Activated CD8-positive, alpha-beta memory T cell treated with anti-CD3 and anti-CD28 coated beads for 4 hours (primary cell): ENCODE measurements around the gene NRF1.
"Not testable (repeated sequence)": the region's sequence is repeated elsewhere in the genome, so short reads cannot be mapped to it uniquely, and the experiment has no call there.

Experiments used
- DNase-seq, 2 donors: peaks; one replicate each; pipeline ENCODE4 v3.0.0-alpha.2; 2020; ENCODE audit warnings: low read depth in 2 of 2

The NRF1 gene

GRCh38 chr7:129782818-129783583 lies 171.5 kb downstream of the NRF1 start:
- DNase-seq, result no peak

GRCh38 chr7:129783584-129783919 lies 172.0 kb downstream of the NRF1 start:
- no peak for DNase-seq

- no peak for DNase-seq
Observed at GRCh38 chr7:129784437-129784782, 172.9 kb downstream of the NRF1 start.

- DNase-seq, result no peak
Observed at GRCh38 chr7:129784783-129785684, 173.5 kb downstream of the NRF1 start.

- DNase-seq, result no peak
Observed at GRCh38 chr7:129785685-129786514, 174.4 kb downstream of the NRF1 start.

GRCh38 chr7:129786825-129787563 lies 175.5 kb downstream of the NRF1 start:
- no peak for DNase-seq

GRCh38 chr7:129789000-129789399 lies 177.5 kb downstream of the NRF1 start:
- DNase-seq, result no peak

- no peak for DNase-seq
Observed at GRCh38 chr7:129789652-129790051, 178.1 kb downstream of the NRF1 start.

GRCh38 chr7:129790136-129790535 lies 178.6 kb downstream of the NRF1 start:
- DNase-seq, result no peak

- DNase-seq, result no peak
Observed at GRCh38 chr7:129792721-129793120, 181.2 kb downstream of the NRF1 start.

- DNase-seq, result no peak
Observed at GRCh38 chr7:129793506-129794310, 182.2 kb downstream of the NRF1 start.

GRCh38 chr7:129794461-129794860 lies 182.9 kb downstream of the NRF1 start:
- not testable (repeated sequence) for DNase-seq

GRCh38 chr7:129796186-129796775 lies 184.8 kb downstream of the NRF1 start:
- DNase-seq, result no peak

- no peak for DNase-seq
Observed at GRCh38 chr7:129797214-129797789, 185.8 kb downstream of the NRF1 start.

GRCh38 chr7:129798616-129799349 lies 187.3 kb downstream of the NRF1 start:
- DNase-seq, result no peak

GRCh38 chr7:129799350-129799955 lies 187.9 kb downstream of the NRF1 start:
- no peak for DNase-seq

- no peak for DNase-seq
Observed at GRCh38 chr7:129800901-129801300, 189.4 kb downstream of the NRF1 start.

- DNase-seq, result no peak
Observed at GRCh38 chr7:129801882-129802281, 190.4 kb downstream of the NRF1 start.
